ENCODE results near the gene KLHL26.

KLHL26 gene

GRCh38 chr19:18616023-18616422, 20.8 kb upstream of the KLHL26 start:
- DNase-seq, result no peak

- DNase-seq, result no peak
Measured at GRCh38 chr19:18617562-18617961, 19.3 kb upstream of the KLHL26 start.

GRCh38 chr19:18618236-18618635, 18.6 kb upstream of the KLHL26 start:
- DNase-seq, result no peak

GRCh38 chr19:18620311-18620710, 16.5 kb upstream of the KLHL26 start:
- no peak for DNase-seq

GRCh38 chr19:18620902-18621301, 15.9 kb upstream of the KLHL26 start:
- no peak for DNase-seq

- DNase-seq, result no peak
Measured at GRCh38 chr19:18626906-18627305, 9.9 kb upstream of the KLHL26 start.

- no peak for DNase-seq
Measured at GRCh38 chr19:18629166-18630088, 7.4 kb upstream of the KLHL26 start.

- no peak for DNase-seq
Measured at GRCh38 chr19:18633321-18633720, 3.5 kb upstream of the KLHL26 start.

- DNase-seq, result no peak
Measured at GRCh38 chr19:18634612-18635297, 2.1 kb upstream of the KLHL26 start.

- DNase-seq, result no peak
Measured at GRCh38 chr19:18635831-18636182, 1.0 kb upstream of the KLHL26 start.

- peak; percentile 98 for DNase-seq
Measured at GRCh38 chr19:18636183-18636968, 452 bp upstream of the KLHL26 start.

GRCh38 chr19:18637673-18638630, 1.1 kb downstream of the KLHL26 start:
- no peak for DNase-seq

GRCh38 chr19:18639706-18640243, 2.9 kb downstream of the KLHL26 start:
- no peak for DNase-seq

- DNase-seq, result no peak
Measured at GRCh38 chr19:18644196-18645034, 7.6 kb downstream of the KLHL26 start.

GRCh38 chr19:18645035-18645511, 8.2 kb downstream of the KLHL26 start:
- no peak for DNase-seq

GRCh38 chr19:18646535-18647370, 9.9 kb downstream of the KLHL26 start:
- no peak for DNase-seq

GRCh38 chr19:18647371-18647767, 10.5 kb downstream of the KLHL26 start:
- DNase-seq, result no peak

- DNase-seq, result no peak
Measured at GRCh38 chr19:18647807-18648206, 11.0 kb downstream of the KLHL26 start.

- DNase-seq, result no peak
Measured at GRCh38 chr19:18648973-18649315, 12.1 kb downstream of the KLHL26 start.
